HG02763 (cell line): Measurements from ENCODE around the gene NTSR1.

Experiments
- ATAC-seq: cut with Tn5 transposase; IDR thresholded peaks from one replicate; pipeline ENCODE4 v1.9.1; 2021; ENCODE audit warnings: mild to moderate bottlenecking, moderate library complexity; ENCODE audit not compliant: unreplicated experiment

NTSR1 gene

GRCh38 chr20:62706857-62707256 lies 1.8 kb upstream of the NTSR1 start:
- no peak for ATAC-seq

GRCh38 chr20:62707276-62707920 lies 1.2 kb upstream of the NTSR1 start:
- ATAC-seq, result no peak

GRCh38 chr20:62707921-62708521 lies 615 bp upstream of the NTSR1 start:
- no peak for ATAC-seq

- ATAC-seq, result no peak
These were observed 885 bp downstream of the NTSR1 start for GRCh38 chr20:62709537-62709905.

- no peak for ATAC-seq
These were observed 1.7 kb downstream of the NTSR1 start for GRCh38 chr20:62710221-62710885.

- ATAC-seq, result no peak
These were observed 2.5 kb downstream of the NTSR1 start for GRCh38 chr20:62710886-62711702.

- no peak for ATAC-seq
These were observed 3.1 kb downstream of the NTSR1 start for GRCh38 chr20:62711703-62712101.

GRCh38 chr20:62712606-62713005 lies 4.0 kb downstream of the NTSR1 start:
- no peak for ATAC-seq

GRCh38 chr20:62714006-62714405 lies 5.4 kb downstream of the NTSR1 start:
- ATAC-seq, result no peak

- ATAC-seq, result no peak
These were observed 6.2 kb downstream of the NTSR1 start for GRCh38 chr20:62714799-62715198.

GRCh38 chr20:62715201-62715600 lies 6.6 kb downstream of the NTSR1 start:
- ATAC-seq, result no peak

GRCh38 chr20:62716198-62716940 lies 7.7 kb downstream of the NTSR1 start:
- no peak for ATAC-seq

GRCh38 chr20:62716941-62717310 lies 8.3 kb downstream of the NTSR1 start:
- ATAC-seq, result no peak

GRCh38 chr20:62717933-62718332 lies 9.3 kb downstream of the NTSR1 start:
- no peak for ATAC-seq

GRCh38 chr20:62718546-62718945 lies 9.9 kb downstream of the NTSR1 start:
- ATAC-seq, result no peak

- no peak for ATAC-seq
These were observed 10.8 kb downstream of the NTSR1 start for GRCh38 chr20:62719250-62719935.

- no peak for ATAC-seq
These were observed 13.1 kb downstream of the NTSR1 start for GRCh38 chr20:62721511-62722370.

GRCh38 chr20:62722627-62723026 lies 14.0 kb downstream of the NTSR1 start:
- ATAC-seq, result no peak

GRCh38 chr20:62723351-62723750 lies 14.7 kb downstream of the NTSR1 start:
- ATAC-seq, result no peak
